Subcutaneous adipose tissue (tissue), 4 donors: ENCODE results near the gene CDH2. TPM values are rescaled to one million over a fixed set of nuclear protein-coding genes. Genes with fewer than 3 reads are reported as not detected.

Experiments
- CTCF ChIP-seq: fragments of 450-650 bp; IDR thresholded peaks from one replicate; pipeline ENCODE4 v1.5.1; 2016; ENCODE audit warnings: low read depth, mild to moderate bottlenecking, control low read depth, antibody characterized with exemption, moderate library complexity
- total RNA-seq, 4 donors: library from RNA; depleted of rRNA; stranded (reverse); fragments of >200 nt; gene quantifications; one replicate each; pipeline ENCODE4 v1.1.0, GENCODE V29; 2016

The CDH2 gene
- total RNA-seq, 4 donors from 2014 or later, result 0.22 to 0.49 TPM; not detected in 2

- no peak for TF ChIP-seq CTCF
These were observed 1.1 kb upstream of the CDH2 start for GRCh38 chr18:28177828-28178635.

GRCh38 chr18:28176698-28176947 lies 307 bp downstream of the CDH2 start:
- no peak for TF ChIP-seq CTCF

GRCh38 chr18:28175930-28176697 lies 816 bp downstream of the CDH2 start:
- TF ChIP-seq CTCF, result no peak

GRCh38 chr18:28175150-28175929 lies 1.6 kb downstream of the CDH2 start:
- no peak for TF ChIP-seq CTCF

- no peak for TF ChIP-seq CTCF
These were observed 2.6 kb downstream of the CDH2 start for GRCh38 chr18:28174181-28174905.

GRCh38 chr18:28171837-28172236 lies 5.1 kb downstream of the CDH2 start:
- TF ChIP-seq CTCF, result no peak
